KOPT-K1 (cell line): ENCODE measurements around the gene KIF5C.

Experiments
- H3K27ac ChIP-seq: fragments of 200-600 bp; sonication (generic); 2 replicates; pipeline ENCODE4 v1.5.1; 2016; ENCODE audit warnings: antibody characterized with exemption, mild to moderate bottlenecking, low read depth, low read length; ENCODE audit not compliant: poor library complexity, severe bottlenecking
- H3K36me3 ChIP-seq: fragments of 200-600 bp; sonication (generic); 2 replicates; pipeline ENCODE4 v1.5.1; 2017; ENCODE audit warnings: antibody characterized with exemption, mild to moderate bottlenecking, low read length, moderate library complexity; ENCODE audit not compliant: insufficient read depth
- H3K9me3 ChIP-seq: fragments of 200-600 bp; sonication (generic); 2 replicates; pipeline ENCODE4 v1.5.1; 2017; ENCODE audit warnings: antibody characterized with exemption, low read length, mild to moderate bottlenecking; ENCODE audit not compliant: insufficient read depth, poor library complexity, severe bottlenecking

Gene KIF5C

DNA sequence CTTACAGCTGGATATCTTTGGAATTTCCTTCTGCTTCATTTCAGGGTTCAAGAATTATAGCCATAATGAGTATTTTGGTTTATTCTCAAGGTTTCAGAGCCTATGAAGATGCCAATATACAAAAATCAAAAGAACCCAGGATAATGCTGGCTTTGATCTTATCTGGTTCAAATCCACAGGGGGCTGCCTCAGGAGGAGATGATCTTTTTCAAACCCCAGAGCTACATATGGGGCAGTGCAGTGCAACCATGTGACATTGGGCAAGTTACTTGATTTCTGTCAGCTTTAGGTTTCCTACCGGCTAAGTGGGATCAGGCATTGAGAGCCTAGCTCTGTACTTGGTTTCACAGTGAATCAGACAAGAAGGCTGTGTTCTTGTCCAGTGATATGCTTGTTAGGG is 140.5 kb downstream of the KIF5C start:
- Histone ChIP-seq H3K9me3 (no peaks in the 10 kb centered on the region), H3K27ac (no peak overlapping the region), H3K36me3 (no peaks in the 10 kb centered on the region)

DNA sequence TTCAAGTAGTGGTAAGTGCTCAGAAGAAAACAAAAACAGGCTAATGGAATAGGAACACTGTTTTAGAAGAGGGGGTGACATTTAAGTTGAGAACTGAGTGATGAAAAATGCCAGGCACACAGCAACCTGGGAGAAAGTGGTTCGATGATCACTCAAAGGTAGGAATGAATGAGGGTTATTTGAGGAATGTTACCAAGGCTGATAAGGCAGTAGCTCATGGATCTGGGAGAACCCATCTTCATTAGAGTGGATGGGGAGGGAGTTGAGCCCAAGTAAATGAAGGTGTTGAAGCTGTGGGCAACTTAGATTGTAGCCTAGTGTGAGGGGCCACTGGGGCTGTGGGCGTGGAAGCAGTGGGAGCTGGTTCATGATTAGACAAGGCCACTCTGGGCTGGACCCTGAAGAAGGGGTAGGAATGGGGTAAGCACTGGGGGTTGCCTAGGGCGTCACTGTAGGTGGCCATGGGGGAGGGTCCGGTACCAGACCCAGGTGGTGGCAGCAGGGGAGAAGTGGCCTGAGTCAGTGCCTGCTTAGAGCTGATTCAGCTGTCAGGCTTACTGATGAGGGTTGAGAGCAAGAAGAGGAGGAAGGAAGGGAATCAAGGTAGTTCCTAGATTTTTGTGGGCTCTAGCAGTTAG is 141.0 kb downstream of the KIF5C start:
- H3K27ac ChIP-seq: no peak overlapping the region
- no peaks in the 10 kb centered on the region for H3K9me3 ChIP-seq
- no peaks in the 10 kb centered on the region for H3K36me3 ChIP-seq

DNA sequence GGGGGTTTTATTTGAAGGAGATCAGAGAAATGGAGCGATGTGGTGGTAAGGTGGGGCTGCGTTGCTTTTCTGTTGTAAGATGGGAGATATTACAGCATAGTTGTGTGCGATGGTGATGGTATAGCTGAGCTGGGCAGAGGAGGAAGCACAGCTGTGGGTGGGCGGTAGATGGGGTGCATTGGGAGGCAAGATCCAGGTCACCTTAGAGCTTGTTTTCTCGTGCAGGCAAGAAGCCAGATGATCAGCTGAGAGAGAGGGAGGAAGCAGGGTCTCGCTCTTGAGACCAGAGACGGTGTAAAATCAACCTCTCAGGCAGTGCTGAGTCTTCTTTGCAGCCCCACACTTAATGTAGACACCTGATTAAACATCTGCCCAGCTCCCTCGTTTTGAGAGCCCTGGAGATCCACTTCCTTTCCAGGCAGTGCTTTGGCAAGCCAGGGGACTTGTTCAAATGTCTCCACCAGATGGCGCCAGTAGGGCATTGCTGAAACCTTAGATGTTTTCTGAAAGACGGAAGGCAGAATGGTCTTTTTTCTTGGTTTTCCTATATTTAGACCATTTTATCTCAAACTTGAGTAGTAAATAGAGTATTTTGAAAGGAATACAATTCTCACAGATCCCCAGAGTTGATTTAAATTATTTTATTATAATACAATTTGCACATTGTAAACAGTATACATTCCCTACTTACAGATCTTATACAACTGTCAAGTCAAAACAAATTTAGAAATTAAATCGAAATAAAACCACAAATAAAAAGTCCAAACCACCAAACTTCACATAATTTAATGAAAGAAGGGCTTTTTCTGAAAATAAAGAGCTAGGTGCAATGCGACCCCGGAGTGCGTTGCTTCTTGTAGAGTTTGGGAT is 142.3 kb downstream of the KIF5C start:
- H3K36me3 ChIP-seq: no peaks in the 10 kb centered on the region
- no peaks in the 10 kb centered on the region for H3K9me3 ChIP-seq
- no peak overlapping the region for H3K27ac ChIP-seq

GRCh38 chr2:149018981-149019380 is 144.0 kb downstream of the KIF5C start:
- Histone ChIP-seq H3K9me3 (no peaks in the 10 kb centered on the region), H3K36me3 (no peaks in the 10 kb centered on the region), H3K27ac (no peak overlapping the region)

DNA sequence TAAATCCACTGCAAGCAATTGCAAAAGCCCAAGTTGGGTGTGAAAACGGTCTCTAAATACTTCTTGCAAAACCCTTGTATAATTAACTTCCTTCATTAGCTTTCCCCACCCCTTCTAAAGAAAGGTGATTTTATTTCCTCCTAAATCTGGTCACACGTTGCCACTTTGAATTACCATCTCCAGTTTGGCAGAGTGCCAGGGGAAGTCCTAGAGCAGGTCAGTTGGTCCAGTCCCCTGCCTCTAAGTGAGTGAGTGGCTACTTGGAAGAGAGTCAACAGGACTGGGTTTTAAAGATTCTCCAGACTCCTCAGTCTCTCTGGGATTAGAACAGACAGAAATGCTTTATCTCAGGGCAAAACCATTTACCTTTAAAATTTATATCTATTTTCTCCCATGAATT is 144.7 kb downstream of the KIF5C start:
- H3K27ac ChIP-seq: no peak overlapping the region
- no peaks in the 10 kb centered on the region for H3K36me3 ChIP-seq
- H3K9me3 ChIP-seq: no peaks in the 10 kb centered on the region

DNA sequence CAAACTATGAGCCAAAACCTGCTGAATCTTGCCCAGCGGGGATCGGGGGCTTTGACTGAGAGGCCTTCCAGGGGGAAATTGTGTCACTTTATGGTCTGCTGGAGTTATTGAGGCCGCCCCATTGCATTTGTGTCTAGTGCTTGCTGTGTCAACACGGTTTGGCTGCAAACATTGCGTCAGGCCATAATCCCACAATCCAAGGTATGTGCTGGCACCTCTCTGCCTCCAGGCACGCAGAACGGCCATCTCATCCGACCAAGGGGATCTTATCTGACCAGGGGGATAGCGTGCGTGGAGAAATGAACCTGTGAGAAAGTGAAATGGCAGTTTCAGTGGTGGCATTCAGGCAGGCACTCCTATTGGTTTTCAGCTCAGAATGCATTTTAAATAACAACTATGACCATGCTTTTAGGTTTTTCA is 145.4 kb downstream of the KIF5C start:
- H3K27ac ChIP-seq: no peak overlapping the region
- no peaks in the 10 kb centered on the region for H3K36me3 ChIP-seq
- H3K9me3 ChIP-seq: no peaks in the 10 kb centered on the region

DNA sequence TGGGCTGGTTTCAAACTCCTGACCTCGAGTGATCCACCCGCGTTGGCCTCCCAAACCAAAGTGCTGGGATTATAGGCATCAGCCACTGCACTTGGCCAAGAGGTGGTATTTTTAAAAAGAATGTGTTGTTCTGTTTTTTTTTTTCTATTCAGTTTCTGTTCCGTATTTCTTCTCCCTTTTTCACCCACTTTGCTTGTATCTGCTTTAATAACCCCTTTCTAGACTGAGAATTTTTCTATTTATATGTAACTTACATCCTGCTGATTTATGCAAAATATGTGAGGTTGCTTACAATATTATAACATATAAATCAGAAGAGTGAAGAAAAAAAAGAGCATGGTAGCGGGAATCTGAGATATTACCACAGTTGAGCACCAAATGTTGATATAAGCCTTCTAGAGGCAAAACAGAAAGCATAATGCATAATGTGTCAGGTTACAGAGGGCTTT is 146.3 kb downstream of the KIF5C start:
- Histone ChIP-seq H3K36me3 (no peaks in the 10 kb centered on the region), H3K9me3 (no peaks in the 10 kb centered on the region), H3K27ac (no peak overlapping the region)

DNA sequence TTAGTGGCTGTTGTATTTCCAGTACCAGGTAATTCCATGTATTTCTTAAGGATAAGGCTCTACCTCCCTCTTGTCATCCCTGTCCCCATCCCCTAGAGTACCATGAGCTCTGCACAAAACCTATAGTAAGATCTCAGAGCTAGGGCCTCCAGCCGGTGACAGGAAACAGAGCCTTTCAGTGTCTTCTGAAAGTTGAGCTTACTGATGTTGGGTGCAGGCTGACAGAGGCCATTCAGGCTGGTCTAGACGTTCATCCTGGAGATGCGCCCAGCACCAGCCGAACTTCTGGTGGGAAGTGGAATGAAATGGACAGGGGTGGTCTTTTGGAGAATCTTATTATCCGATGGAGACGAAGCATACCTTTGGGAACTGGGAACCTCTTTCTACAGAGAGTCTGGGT is 146.7 kb downstream of the KIF5C start:
- Histone ChIP-seq H3K9me3 (no peaks in the 10 kb centered on the region), H3K27ac (no peak overlapping the region)

GRCh38 chr2:149023091-149023490 is 148.1 kb downstream of the KIF5C start:
- Histone ChIP-seq H3K27ac (no peak overlapping the region), H3K36me3 (no peaks in the 10 kb centered on the region), H3K9me3 (no peaks in the 10 kb centered on the region)

More for the DNA sequence above, 146.7 kb downstream of the KIF5C start:
- no peaks in the 10 kb centered on the region for H3K36me3 ChIP-seq

- no peak overlapping the region for H3K27ac ChIP-seq
- H3K9me3 ChIP-seq: no peaks in the 10 kb centered on the region
Observed at GRCh38 chr2:149027590-149028250, 152.7 kb downstream of the KIF5C start.

GRCh38 chr2:149028377-149028776 is 153.3 kb downstream of the KIF5C start:
- no peaks in the 10 kb centered on the region for H3K9me3 ChIP-seq
- no peak overlapping the region for H3K27ac ChIP-seq
- no peaks in the 10 kb centered on the region for H3K36me3 ChIP-seq

More at GRCh38 chr2:149027590-149028250, 152.7 kb downstream of the KIF5C start:
- no peaks in the 10 kb centered on the region for H3K36me3 ChIP-seq

DNA sequence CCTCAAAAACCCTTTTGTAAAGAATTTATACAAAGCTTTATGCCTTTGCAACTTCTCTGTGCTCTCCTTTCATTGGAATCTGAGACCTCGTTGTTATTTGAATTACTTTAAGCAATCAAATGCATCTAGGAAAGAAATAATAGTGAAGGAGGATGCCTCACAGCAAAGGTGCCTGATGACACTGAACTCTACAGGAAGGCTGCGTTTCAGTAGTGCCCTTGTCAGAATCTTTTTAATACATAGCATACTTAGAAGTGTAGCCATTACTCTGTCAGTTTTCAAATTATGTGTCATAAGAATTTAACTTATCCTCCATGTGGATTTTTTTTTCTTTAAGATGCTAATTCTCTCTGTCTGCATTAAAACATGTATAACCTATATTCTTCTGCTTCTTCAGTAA is 153.9 kb downstream of the KIF5C start:
- no peaks in the 10 kb centered on the region for H3K36me3 ChIP-seq
- H3K27ac ChIP-seq: no peak overlapping the region
- H3K9me3 ChIP-seq: no peaks in the 10 kb centered on the region

- no peaks in the 10 kb centered on the region for H3K9me3 ChIP-seq
- H3K36me3 ChIP-seq: no peaks in the 10 kb centered on the region
- no peak overlapping the region for H3K27ac ChIP-seq
Observed at GRCh38 chr2:149029307-149029965, 154.4 kb downstream of the KIF5C start.

DNA sequence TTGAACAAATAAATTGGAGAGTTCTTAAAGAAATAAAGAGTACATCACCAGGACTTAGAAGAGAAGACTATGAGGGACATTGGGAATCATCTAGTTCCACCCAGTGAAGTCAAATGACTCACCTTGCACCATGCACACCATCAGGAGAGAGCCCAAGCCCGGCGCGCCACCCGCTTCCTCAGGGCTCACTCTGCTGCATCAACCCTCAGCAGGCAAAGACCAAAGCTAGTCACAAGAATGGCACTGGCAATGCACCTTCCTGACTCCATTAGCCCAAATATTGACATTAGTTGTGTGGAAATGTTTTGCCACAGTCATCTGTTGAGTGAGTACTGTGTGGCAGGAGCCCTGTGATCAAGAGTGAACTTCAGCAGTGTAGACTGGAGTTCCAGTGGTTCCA is 156.4 kb downstream of the KIF5C start:
- H3K36me3 ChIP-seq: no peaks in the 10 kb centered on the region
- H3K27ac ChIP-seq: no peak overlapping the region
- no peaks in the 10 kb centered on the region for H3K9me3 ChIP-seq

- H3K36me3 ChIP-seq: no peaks in the 10 kb centered on the region
- no peak overlapping the region for H3K27ac ChIP-seq
- H3K9me3 ChIP-seq: no peaks in the 10 kb centered on the region
Observed at GRCh38 chr2:149033716-149034115, 158.7 kb downstream of the KIF5C start.
